PFSK-1 (cell line): ENCODE results near the gene ANKRD60.

Source experiments
- FOXP2 ChIP-seq: optimal IDR thresholded peaks from 2 replicates; pipeline ENCODE3; 2011; ENCODE audit warnings: borderline replicate concordance, control low read depth, inconsistent platforms; ENCODE audit not compliant: insufficient read depth; ENCODE audit errors: extremely low read length, extremely low read depth
- POLR2AphosphoS5 ChIP-seq: IDR thresholded peaks from 2 replicates; pipeline ENCODE4 v1.6.1; 2012; ENCODE audit warnings: low read depth, mild to moderate bottlenecking, control low read depth, low read length, moderate library complexity
- SIN3A ChIP-seq: IDR thresholded peaks from 2 replicates; pipeline ENCODE4 v1.6.1; 2012; ENCODE audit warnings: mild to moderate bottlenecking, low read length, moderate library complexity, borderline replicate concordance; ENCODE audit not compliant: insufficient read depth
- TAF1 ChIP-seq: IDR thresholded peaks from 2 replicates; pipeline ENCODE4 v1.6.1; 2012; ENCODE audit warnings: low read length, control low read depth, borderline replicate concordance; ENCODE audit not compliant: insufficient read depth
- TF ChIP-seq, protein P1 (sequence below), 2 experiments: IDR thresholded peaks; 2 replicates each; pipeline versions ENCODE4 v1.6.1 to v1.8.0; 2011 to 2012; ENCODE audit warnings: low read depth in 2 of 2, low read length in 2 of 2, control low read depth in 1 of 2, inconsistent platforms in 1 of 2, mild to moderate bottlenecking in 1 of 2, moderate library complexity in 1 of 2; ENCODE audit not compliant: insufficient read depth in 1 of 2

DNA sequence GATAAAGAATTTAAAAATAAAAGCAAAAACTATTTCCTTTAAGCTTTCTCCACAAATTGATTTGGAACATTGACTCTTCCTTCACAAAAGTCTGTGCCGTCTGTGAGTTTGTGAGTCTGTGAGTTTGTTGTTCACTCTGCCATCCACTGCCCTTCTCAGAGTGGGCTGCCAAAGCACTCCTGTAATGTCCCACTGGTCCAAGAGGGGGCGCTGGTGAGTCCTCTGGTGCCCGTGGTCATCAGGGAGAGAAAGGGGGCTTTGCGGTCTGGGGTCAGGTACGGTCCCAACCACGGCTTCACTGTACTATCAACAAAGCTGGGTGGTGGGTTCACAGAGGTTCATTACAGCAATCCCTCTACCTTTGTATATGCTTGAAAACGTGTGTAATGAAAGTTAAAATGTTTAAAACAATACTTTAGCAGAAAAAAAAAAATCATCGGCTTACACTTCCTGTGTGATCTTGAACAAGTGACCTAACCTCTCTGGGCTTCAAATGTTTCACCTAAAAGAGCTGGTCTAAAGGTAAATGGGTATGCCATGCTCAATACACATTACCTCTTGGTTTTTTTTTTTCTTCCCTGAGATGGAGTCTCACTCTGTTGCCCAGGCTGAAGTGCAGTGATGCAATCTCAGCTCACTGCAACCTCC, 5.6 kb upstream of the ANKRD60 start:
- TF ChIP-seq POLR2AphosphoS5 (no peak), SIN3A (no peak), FOXP2 (no peak), TAF1 (no peak)
- TF ChIP-seq, protein P1, sequence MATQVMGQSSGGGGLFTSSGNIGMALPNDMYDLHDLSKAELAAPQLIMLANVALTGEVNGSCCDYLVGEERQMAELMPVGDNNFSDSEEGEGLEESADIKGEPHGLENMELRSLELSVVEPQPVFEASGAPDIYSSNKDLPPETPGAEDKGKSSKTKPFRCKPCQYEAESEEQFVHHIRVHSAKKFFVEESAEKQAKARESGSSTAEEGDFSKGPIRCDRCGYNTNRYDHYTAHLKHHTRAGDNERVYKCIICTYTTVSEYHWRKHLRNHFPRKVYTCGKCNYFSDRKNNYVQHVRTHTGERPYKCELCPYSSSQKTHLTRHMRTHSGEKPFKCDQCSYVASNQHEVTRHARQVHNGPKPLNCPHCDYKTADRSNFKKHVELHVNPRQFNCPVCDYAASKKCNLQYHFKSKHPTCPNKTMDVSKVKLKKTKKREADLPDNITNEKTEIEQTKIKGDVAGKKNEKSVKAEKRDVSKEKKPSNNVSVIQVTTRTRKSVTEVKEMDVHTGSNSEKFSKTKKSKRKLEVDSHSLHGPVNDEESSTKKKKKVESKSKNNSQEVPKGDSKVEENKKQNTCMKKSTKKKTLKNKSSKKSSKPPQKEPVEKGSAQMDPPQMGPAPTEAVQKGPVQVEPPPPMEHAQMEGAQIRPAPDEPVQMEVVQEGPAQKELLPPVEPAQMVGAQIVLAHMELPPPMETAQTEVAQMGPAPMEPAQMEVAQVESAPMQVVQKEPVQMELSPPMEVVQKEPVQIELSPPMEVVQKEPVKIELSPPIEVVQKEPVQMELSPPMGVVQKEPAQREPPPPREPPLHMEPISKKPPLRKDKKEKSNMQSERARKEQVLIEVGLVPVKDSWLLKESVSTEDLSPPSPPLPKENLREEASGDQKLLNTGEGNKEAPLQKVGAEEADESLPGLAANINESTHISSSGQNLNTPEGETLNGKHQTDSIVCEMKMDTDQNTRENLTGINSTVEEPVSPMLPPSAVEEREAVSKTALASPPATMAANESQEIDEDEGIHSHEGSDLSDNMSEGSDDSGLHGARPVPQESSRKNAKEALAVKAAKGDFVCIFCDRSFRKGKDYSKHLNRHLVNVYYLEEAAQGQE (IDR thresholded peaks at IDR 0.05; ENCODE audit: insufficient read depth in 1 of 2, low read depth in 2 of 2, low read length in 2 of 2) = no peak
